Glomerular visceral epithelial cell (primary cell): ENCODE measurements around the gene ZMYM3.

Source experiments
- DNase-seq: peaks from one replicate; pipeline ENCODE4 v3.0.0-alpha.2; 2016; ENCODE audit errors: extremely low spot score

Gene ZMYM3

DNA sequence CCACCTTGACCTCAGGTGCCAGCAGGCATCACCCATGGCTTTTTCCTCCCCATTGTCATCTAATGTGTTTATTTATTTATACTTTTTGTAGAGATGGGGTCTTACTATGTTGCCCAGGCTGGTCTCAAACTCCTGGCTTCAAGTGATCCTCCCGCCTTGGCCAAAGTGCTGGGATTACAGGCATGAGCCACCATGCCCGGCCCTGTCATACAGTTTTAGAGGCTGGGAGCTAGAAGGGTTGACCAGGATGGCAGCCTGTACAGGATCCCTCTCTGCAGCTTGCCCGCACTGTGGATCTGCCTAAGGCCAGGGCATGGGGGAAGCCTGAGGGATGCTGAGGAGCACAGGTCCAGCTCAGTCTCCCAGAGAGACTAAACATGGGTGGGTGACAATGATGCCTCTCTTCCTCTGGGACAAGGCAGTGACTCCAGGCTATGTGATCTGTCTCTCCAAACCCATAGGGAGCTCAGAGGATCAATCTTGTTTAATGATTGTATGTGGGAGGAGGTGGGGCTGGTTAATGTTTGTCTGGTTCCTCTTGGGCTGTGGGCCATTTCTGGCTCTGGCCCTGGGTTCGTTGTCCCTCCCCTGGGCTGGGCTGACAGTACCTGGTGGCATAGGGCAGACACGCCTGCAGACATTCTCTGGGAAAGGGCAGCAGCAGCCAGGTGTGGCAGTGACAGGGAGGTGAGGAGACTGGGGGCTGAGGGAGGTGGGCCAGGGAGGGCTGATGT is 39.2 kb downstream of the ZMYM3 start:
- DNase-seq, result no peak

DNA sequence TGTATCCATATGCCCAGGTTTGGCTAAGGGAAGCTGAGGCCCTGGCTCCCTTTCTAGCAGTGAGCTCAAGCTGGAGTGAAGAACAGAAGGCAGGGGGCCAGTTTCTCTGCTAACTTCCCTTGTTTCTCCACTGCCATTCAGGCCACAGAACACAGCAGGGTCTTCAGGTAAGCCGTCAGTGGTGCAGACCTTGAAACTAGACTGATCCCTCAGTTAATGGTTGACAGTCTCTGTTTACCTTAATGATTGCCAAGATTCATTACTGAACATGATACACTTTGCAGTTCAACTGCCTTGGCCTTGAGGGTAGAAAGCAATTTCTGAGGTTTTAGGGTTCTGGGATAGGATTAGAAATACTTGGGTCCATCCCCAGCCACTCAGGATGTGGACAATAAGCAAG is 39.8 kb downstream of the ZMYM3 start:
- no peak for DNase-seq

DNA sequence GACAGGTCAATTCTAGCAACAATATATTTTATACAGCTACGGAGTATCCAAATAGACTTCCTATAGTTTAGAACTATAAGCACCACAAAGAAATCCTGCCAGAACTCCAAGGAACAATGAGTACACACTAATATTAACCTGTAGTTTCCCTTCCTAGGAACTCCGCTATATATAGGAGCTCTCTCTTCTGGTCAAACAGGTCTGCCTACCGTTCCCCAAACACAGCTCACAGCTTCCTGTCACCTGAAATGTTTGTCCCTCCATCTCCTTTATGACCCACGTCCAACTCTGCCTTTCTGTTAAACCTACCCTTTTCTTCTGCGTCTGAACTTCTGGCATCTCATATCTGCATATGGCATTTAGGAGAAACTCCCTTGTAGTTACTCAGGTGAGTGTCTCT is 41.4 kb downstream of the ZMYM3 start:
- DNase-seq, result no peak

DNA sequence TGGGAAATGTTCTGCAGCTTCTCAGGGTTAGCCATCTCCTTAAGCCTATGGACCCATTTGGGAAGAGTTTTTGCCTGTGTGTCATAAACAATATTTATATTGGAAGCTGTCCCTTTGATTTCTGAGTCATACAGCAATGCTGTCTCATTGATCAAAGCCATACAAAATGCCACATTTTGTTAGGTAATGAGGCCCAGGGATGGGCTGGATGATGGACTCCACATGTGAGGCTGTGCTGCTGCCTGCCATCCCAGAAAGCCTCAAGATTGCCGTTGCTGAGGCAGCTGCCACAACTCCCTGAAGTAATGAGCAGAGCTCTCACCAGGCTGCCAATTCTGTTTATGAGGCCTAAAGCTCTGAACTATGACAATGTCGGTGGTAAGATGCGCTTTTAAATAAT is 43.1 kb downstream of the ZMYM3 start:
- no peak for DNase-seq

DNA sequence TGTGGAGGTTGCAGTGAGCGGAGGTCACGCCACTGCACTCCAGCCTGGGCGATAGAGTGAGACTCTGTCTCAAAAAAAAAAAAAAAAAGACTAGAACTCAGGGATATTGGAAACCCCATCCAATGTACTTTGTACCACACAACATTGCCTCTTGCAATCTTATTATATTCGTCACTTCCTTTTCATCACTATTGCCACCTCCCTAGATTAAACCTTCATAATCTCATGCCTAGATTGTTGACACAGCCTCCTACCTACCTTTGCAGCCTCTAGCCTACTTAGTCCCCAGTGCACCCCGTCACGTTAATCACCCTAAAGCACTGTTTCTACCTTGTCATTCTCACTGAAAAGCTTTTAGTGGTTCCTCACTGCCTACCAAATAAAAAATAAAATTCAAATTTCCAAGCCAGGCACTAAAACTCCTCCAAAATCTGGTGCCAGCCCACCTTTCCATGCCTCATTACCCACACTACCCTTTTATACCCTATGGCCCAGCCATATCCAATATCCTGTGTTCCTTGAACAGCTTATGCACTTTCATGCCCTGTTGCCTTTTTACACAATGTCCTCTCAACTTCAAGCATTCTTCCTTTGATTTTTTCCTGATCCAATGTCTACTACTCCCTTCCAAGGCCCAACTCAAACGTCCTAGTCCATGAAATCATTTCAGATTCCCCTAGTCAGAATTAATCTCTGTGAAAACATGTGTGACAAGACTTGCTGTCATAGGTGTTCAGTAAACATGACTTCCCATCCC is 54.5 kb downstream of the ZMYM3 start:
- no peak for DNase-seq

DNA sequence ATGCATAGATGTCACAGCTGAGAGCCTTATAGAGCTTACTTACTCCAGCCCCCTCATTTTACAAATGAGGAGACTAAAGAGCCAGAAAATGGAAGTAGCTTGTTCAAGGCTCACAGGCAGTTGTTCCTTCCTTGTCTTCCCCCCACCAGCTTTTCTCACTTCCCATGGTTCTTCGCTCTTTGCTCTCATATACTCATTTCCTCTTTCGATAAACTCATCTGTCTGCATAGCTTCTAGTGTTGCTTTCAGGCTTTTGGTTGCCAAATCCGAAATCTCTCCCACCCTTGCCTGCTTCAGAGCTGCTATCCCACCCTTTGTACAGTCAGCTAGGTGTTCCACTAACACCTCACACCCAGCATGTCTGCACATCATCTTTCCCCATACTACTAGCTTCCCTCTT is 55.9 kb downstream of the ZMYM3 start:
- no peak for DNase-seq

DNA sequence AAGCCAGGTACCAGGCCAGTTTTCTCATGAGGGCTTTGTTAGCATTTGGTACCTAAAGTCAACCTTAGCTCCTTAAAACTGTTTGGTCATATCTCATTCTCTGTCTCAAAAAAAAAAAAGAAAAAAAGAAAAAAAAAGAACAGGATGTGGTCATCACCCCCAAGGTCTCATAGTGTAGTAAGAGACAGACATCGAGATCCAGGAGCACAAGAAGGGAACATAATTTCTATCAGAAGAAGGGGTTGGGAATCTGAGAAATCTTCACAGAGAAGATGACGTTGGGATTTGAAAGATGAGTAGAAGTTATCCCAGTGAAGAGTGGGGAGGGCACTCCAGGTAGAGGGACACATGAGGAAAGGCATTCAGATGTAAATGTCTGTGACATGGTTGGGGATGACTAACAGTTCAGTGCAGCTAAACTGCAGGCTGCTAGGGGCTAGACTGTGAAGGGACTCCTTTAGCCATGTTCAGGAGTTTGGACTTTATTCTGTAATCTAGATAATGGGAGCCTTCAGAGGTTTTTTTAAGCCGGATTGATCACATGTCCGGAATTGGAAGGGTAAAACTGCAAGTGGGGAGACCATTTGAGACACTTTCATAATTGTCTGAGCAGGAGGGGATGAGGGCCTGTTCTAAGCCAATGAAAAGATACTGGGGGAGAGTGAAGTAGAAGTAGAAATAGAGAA is 57.8 kb downstream of the ZMYM3 start:
- no peak for DNase-seq

DNA sequence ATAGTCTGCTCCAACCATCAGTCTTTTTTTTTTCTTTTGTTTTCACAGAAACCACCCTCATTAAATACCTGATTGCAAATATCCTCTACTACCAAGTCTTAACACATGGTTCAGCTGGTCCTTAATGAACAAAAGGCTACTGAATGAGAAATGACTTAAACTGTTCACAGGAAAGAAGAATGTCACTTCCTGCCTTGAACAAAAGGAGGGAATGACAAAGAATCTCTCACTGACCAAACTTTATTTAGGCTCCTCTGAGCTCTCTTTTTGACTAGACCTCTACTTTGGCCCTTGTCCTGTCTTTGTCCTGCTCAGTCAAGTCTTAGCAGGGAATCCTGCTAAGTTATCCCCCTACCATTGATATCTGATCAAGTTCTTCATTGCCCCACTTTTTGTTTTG is 62.7 kb downstream of the ZMYM3 start:
- DNase-seq, result no peak
